ENCODE results near the gene ZDHHC13. TPM values are rescaled to one million over a fixed set of nuclear protein-coding genes. Genes with fewer than 3 reads are reported as not detected.

Gene ZDHHC13
- total and polyA plus RNA-seq, 9 of the 15 experiments (the other 6 are each of a cell fraction or from before 2014, with no cell fraction given), result 4.7 to 18.6 (median 10.0) TPM

- Histone ChIP-seq H3K36me3 (ENCODE audit: control insufficient read depth, insufficient read depth, low read length) (no peaks in the 10 kb centered on the region), H3K4me2 (ENCODE audit: insufficient read depth, low read length) (no peak overlapping the region), H3K79me2 (ENCODE audit: control insufficient read depth, insufficient read depth, low read length) (no peaks in the 10 kb centered on the region), H3K4me1 (replicated peaks in 1 of 2; ENCODE audit: control insufficient read depth in 2 of 2, insufficient read depth in 2 of 2, low read length in 2 of 2) (no peaks in the 10 kb centered on the region), H3K4me3 (no peak overlapping the region), H4K20me1 (replicated peaks; ENCODE audit: control insufficient read depth, insufficient read depth, low read length) (no peaks in the 10 kb centered on the region), H3K9me3 (replicated peaks; ENCODE audit: control insufficient read depth, insufficient read depth, low read depth, low read length) (no peaks in the 10 kb centered on the region), H3K9ac (ENCODE audit: insufficient read depth in 1 of 2, low read depth in 2 of 2, low read length in 2 of 2) (no peak overlapping the region), H2AFZ (ENCODE audit: low read depth, low read length) (no peak overlapping the region), H3K27me3 (ENCODE audit: control insufficient read depth in 2 of 2, insufficient read depth in 2 of 2, low read length in 2 of 2) (peaks cover 4 to 43% of the 10 kb centered on the region in 2 experiments; a peak in 2 of 5 replicates), H3K27ac (ENCODE audit: extremely low read depth, low read depth, low read length) (no peak overlapping the region), H3K9me1 (ENCODE audit: control insufficient read depth, insufficient read depth, low read length) (no peaks in the 10 kb centered on the region)
- TF ChIP-seq ZNF174 (CRISPR knock-in tag; IDR thresholded peaks at IDR 0.05), result no peak
- TF ChIP-seq RFX1 (IDR thresholded peaks at IDR 0.05), result peak; percentile 49
- TF ChIP-seq ATF1 (CRISPR knock-in tag; IDR thresholded peaks at IDR 0.05), result no peak
- TF ChIP-seq ATF1 (tag; IDR thresholded peaks at IDR 0.05), result no peak
- ChIA-PET POLR2A (interaction anchor here (1.3 kb wide), 1 partner anchor 12 kb away, joined by 4 read pairs; no protein-coding TSS in a partner anchor), CTCF (ENCODE audit: low intra/inter-chr PET ratio) (no interaction called here)
- ATAC-seq, result no peak
- intact Hi-C loops (cut with micrococcal nuclease) (no loop called here), in situ Hi-C loops (cut with MboI) (no loop called here)
- FAIRE-seq, result no peak
- no TSS peak for BruUV-seq (replicated peaks)
- DNase-seq (ENCODE audit: extremely low read depth in 1 of 4, low spot score in 3 of 4), result no peak
- WGBS (ENCODE audit: insufficient coverage, low coverage, missing lambda C conversion rate), result 9% methylated on average over 9 of the region's 9 CpGs
Measured at GRCh38 chr11:19187833-19188258, 70.9 kb downstream of the ZDHHC13 start.

- Histone ChIP-seq H3K9me1 (ENCODE audit: control insufficient read depth, insufficient read depth, low read length) (no peaks in the 10 kb centered on the region), H3K4me1 (replicated peaks in 1 of 2; ENCODE audit: control insufficient read depth in 2 of 2, insufficient read depth in 2 of 2, low read length in 2 of 2) (no peaks in the 10 kb centered on the region), H3K79me2 (ENCODE audit: control insufficient read depth, insufficient read depth, low read length) (no peaks in the 10 kb centered on the region), H3K9me3 (replicated peaks; ENCODE audit: control insufficient read depth, insufficient read depth, low read depth, low read length) (no peaks in the 10 kb centered on the region), H4K20me1 (replicated peaks; ENCODE audit: control insufficient read depth, insufficient read depth, low read length) (no peaks in the 10 kb centered on the region), H2AFZ (ENCODE audit: low read depth, low read length) (no peak overlapping the region), H3K27me3 (ENCODE audit: control insufficient read depth in 2 of 2, insufficient read depth in 2 of 2, low read length in 2 of 2) (peaks cover 2 to 30% of the 10 kb centered on the region in 2 experiments; a peak in 2 of 5 replicates), H3K36me3 (ENCODE audit: control insufficient read depth, insufficient read depth, low read length) (no peaks in the 10 kb centered on the region), H3K27ac (ENCODE audit: extremely low read depth, low read depth, low read length) (no peak overlapping the region; the same call in 2 of the 3 replicates), H3K9ac (ENCODE audit: insufficient read depth in 1 of 2, low read depth in 2 of 2, low read length in 2 of 2) (no peak overlapping the region), H3K4me2 (ENCODE audit: insufficient read depth, low read length) (no peak overlapping the region), H3K4me3 (no peak overlapping the region)
- FAIRE-seq (no peak), DNase-seq (ENCODE audit: extremely low read depth in 1 of 4, low spot score in 3 of 4) (no peak), ATAC-seq (peak; percentile 37)
- ChIA-PET CTCF (ENCODE audit: low intra/inter-chr PET ratio) (no interaction called here), POLR2A (interaction anchor here (0.8 kb wide), 1 partner anchor 15 kb away, joined by 3 read pairs; no protein-coding TSS in a partner anchor)
- in situ Hi-C loops (cut with MboI), result no loop called here
- WGBS (ENCODE audit: insufficient coverage, low coverage, missing lambda C conversion rate), result 0% methylated on average over 7 of the region's 7 CpGs
- no TSS peak for BruUV-seq (replicated peaks)
- intact Hi-C loops (cut with micrococcal nuclease), result no loop called here
- TF ChIP-seq SMAD4 (CRISPR knock-in tag; conservative IDR thresholded peaks at IDR 0.05), result peak; percentile 38; the same call in 1 of the 2 replicates
- no peak for TF ChIP-seq GTF2B (IDR thresholded peaks at IDR 0.05; ENCODE audit: extremely low read depth, insufficient read length)
- TF ChIP-seq TFE3 (CRISPR knock-in tag; IDR thresholded peaks at IDR 0.05), result peak; percentile 79
- TF ChIP-seq CLOCK (CRISPR knock-in tag; IDR thresholded peaks at IDR 0.05; ENCODE audit: borderline replicate concordance), result no peak
- no peak for TF ChIP-seq PYGO2 (tag; IDR thresholded peaks at IDR 0.05)
- TF ChIP-seq NR2C2 (CRISPR knock-in tag; IDR thresholded peaks at IDR 0.05), result no peak
- peak; percentile 72 for TF ChIP-seq NR2C2 (tag; IDR thresholded peaks at IDR 0.05)
Measured at GRCh38 chr11:19191530-19192169, 74.7 kb downstream of the ZDHHC13 start.

All from K562 (cell line).